ENCODE results near the gene GPR55.

The GPR55 gene

DNA sequence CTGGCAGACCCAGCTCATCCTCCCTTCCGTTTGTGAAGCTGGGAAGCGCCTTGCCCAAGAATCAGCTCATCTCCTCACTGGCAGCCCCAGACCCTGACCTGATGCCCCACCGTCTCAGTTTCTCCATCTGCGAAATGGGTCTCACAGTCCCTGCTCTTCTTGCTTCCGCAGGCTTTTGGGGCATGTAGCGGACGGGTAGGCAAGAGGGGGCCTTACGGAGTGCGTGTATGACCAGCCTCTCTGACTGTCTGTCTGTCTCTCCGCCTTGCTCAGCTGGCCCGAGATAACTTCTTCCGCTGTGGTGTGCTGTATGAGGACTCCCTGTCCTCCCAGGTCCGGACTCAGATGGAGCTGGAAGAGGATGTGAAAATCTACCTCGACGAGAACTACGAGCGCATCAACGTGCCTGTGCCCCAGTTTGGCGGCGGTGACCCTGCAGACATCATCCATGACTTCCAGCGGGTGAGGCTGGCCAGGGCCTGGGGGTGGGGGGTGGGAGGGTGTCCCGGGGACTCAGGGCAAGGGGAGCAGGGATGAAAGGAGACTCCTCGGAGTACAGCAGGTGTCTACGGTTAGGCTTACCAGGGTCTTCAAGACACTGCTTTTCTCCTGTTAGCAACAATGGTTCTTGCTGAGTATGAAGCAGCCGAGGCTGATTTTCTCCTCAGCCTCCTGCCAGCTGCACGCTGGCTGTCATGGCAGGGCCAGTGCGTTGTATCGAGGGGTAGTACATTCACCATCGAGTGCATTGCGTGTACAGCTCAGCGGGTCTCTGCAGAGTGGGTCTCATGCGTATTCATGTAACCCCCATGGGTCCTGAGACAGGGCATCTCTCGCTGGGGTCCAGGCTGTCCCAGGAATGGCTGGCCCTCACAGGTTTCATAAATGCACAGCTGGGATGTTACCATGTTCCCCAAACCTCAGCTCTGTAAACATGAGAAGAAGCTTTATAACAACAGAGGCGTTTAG, 49.4 kb downstream of the GPR55 start:
- TF ChIP-seq, protein P1, sequence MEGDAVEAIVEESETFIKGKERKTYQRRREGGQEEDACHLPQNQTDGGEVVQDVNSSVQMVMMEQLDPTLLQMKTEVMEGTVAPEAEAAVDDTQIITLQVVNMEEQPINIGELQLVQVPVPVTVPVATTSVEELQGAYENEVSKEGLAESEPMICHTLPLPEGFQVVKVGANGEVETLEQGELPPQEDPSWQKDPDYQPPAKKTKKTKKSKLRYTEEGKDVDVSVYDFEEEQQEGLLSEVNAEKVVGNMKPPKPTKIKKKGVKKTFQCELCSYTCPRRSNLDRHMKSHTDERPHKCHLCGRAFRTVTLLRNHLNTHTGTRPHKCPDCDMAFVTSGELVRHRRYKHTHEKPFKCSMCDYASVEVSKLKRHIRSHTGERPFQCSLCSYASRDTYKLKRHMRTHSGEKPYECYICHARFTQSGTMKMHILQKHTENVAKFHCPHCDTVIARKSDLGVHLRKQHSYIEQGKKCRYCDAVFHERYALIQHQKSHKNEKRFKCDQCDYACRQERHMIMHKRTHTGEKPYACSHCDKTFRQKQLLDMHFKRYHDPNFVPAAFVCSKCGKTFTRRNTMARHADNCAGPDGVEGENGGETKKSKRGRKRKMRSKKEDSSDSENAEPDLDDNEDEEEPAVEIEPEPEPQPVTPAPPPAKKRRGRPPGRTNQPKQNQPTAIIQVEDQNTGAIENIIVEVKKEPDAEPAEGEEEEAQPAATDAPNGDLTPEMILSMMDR (IDR thresholded peaks at IDR 0.05; ENCODE audit: low read depth, low read length, missing control alignments): no peak
- no peak for DNase-seq (ENCODE audit: extremely low read depth, low read depth)
- no peak overlapping the region for H3K4me3 ChIP-seq (replicated peaks; ENCODE audit: low read depth, low read length)

DNA sequence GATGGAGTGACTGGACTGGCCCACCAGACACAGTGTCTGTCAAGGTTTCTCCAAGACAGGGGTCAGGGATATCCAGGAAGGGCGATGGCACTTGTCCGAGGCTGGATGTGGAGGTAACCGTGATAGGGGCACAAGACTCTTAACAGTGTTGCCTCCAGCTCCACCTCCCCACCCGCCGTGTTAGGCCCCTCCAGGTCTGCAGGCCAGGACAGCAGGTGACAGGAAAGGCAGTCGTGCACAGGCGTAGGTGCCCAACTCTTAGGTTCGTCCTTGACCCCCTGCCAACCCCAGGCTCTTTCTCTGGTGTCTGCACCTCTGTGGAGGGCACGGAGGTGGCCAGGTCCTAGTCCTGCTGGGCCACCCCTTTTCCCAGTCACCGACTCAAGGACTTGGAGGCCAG, 50.2 kb downstream of the GPR55 start:
- no peak overlapping the region for H3K4me3 ChIP-seq (replicated peaks; ENCODE audit: low read depth, low read length)
- TF ChIP-seq, protein P1 (IDR thresholded peaks at IDR 0.05; ENCODE audit: low read depth, low read length, missing control alignments): no peak
- DNase-seq (ENCODE audit: extremely low read depth, low read depth): no peak

DNA sequence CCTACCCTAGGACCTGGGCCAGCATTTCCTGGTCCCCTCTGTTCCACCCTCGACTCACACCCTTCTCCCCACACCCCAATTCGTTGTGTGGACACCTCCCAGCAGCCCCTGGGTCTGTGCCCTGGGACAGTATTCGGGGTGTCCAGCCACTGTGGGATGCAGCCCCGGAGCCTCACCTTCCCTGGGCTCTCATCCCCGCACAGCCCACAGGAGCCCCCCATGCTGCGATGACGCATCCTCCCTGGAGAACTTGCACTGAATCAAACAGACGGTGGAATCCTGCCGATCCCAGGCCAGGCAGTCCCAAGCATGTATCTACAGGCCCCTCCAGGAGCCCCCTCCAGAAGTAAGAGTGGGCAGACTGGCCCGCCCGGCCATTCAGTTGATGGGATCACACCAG, 50.6 kb downstream of the GPR55 start:
- no peak for DNase-seq (ENCODE audit: extremely low read depth, low read depth)
- no peak overlapping the region for H3K4me3 ChIP-seq (replicated peaks; ENCODE audit: low read depth, low read length)
- TF ChIP-seq, protein P1 (IDR thresholded peaks at IDR 0.05; ENCODE audit: low read depth, low read length, missing control alignments): no peak

DNA sequence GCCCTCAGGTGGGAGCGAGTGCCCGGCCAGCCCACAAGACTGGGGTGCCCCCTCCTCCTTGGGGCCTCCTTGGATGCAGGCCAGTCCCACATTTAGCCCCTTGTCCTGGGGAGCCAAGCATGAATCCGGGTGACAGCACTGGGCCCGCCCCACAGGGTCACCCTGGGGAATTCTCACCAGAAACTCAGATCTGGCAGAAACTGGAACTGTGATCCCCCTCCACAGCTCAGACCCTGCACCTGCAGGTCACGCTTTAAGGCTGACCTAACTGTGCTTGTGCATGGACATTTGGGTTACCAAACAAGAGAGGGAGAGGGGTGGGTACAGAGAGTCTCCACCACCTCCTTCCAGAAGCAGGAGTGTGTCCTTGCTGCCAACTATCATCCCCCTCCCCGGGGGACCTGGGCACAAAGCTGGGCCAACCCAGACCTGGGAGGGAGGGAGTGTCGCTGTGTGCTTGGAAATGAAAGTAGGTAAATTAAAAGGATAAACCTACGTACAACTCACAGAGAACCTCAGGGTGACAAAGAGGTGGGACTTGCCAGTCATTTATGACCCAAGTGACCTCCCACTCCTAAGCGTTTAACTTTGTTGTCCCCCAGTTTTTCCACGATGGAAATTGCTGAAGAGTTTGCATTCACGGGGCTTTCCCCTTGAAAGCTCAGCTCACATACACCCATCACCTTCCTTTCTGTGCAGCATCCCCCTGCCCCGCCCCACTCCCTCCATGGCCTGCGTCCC, 51.2 kb downstream of the GPR55 start:
- DNase-seq (ENCODE audit: extremely low read depth, low read depth): no peak
- TF ChIP-seq, protein P1 (IDR thresholded peaks at IDR 0.05; ENCODE audit: low read depth, low read length, missing control alignments): no peak
- no peak overlapping the region for H3K4me3 ChIP-seq (replicated peaks; ENCODE audit: low read depth, low read length)

DNA sequence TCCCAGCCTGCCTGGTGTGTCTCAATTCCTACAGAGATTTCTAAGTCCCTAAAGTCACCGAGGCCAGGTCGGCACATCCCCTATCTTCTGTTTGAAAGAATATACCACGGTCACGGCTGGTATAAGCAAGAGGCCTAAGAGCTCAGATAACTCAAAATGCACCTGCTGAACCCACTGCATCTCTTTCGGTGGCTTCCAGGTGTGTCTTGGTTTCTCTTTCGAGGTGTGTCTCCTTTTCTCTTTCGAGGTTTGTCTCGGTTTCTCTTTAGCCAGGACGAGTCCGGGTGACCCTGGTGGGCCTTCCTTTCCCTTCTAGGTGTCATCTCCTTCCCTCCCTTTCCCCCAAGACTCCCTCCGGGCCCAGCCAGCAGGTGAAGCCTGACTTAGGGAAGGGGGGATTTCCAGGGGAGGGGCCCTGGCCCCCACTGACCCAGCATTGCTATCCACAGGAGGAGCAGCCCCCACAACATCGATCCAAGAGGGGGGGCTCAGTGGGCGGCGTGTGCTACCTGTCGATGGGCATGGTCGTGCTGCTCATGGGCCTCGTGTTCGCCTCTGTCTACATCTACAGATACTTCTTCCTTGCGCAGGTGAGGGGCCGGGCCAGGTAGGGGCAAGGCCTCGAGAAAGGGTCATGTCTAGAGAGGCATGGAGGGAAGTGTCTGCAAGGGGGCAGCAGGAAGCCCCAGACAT, 51.9 kb downstream of the GPR55 start:
- TF ChIP-seq, protein P1 (IDR thresholded peaks at IDR 0.05; ENCODE audit: low read depth, low read length, missing control alignments): no peak
- DNase-seq (ENCODE audit: extremely low read depth, low read depth): no peak
- no peak overlapping the region for H3K4me3 ChIP-seq (replicated peaks; ENCODE audit: low read depth, low read length)

DNA sequence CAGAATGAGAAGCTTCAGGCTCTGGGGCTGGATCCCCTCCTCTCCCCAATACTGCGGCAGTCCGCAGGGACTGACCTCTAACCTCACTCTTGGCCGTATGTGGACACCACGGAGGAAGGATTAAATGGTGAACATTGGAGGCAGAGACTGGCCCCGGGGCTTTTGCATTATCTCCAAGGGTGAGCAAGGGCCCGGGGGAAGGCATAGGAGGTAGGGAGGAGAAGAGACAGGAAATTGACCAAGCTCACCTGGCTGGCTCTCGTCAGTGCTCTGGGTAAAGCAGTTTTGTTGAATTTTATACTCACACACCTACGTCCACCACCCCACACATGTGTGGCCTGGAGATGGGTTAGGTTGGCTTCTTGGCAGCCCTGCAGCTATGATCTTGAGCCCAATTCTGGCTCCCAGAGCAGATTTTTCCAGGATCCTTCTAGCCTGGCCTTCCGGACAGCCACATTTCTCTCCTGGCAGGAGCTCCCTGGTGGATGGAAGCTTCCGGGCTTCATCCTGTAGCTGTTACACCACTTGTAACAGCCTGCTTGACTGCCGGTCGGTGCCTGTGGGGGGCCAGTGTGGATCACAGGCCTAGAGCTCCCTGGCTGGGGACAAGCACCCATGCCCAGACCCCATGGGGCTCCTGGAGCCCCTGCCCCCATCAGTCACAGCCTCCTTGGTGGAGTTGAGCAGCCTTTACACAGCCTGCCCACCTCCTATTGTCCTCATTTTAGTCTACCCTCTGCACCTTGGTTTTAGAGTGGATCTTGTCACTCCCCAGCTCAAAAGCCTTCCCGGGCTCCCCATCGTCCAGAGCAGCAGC, 52.7 kb downstream of the GPR55 start:
- no peak overlapping the region for H3K4me3 ChIP-seq (replicated peaks; ENCODE audit: low read depth, low read length)
- TF ChIP-seq, protein P1 (IDR thresholded peaks at IDR 0.05; ENCODE audit: low read depth, low read length, missing control alignments): no peak
- DNase-seq (ENCODE audit: extremely low read depth, low read depth): no peak

Data from HFF-Myc (cell line).